AG10803 (cell line): ENCODE data around the gene AEBP1.

Experiments
- DNase-seq: peaks from one replicate; pipeline ENCODE4 v3.0.0; 2010; ENCODE audit warnings: low read depth
- H3K4me3 ChIP-seq: 2 replicates; pipeline ENCODE4 v1.5.1; 2011; ENCODE audit warnings: mild to moderate bottlenecking, low read length, control low read depth
- TF ChIP-seq, protein P1 (sequence below): conservative IDR thresholded peaks from 2 replicates; pipeline ENCODE4 v1.5.1; 2011; ENCODE audit warnings: mild to moderate bottlenecking, low read length, control low read depth, inconsistent platforms

The AEBP1 gene

DNA sequence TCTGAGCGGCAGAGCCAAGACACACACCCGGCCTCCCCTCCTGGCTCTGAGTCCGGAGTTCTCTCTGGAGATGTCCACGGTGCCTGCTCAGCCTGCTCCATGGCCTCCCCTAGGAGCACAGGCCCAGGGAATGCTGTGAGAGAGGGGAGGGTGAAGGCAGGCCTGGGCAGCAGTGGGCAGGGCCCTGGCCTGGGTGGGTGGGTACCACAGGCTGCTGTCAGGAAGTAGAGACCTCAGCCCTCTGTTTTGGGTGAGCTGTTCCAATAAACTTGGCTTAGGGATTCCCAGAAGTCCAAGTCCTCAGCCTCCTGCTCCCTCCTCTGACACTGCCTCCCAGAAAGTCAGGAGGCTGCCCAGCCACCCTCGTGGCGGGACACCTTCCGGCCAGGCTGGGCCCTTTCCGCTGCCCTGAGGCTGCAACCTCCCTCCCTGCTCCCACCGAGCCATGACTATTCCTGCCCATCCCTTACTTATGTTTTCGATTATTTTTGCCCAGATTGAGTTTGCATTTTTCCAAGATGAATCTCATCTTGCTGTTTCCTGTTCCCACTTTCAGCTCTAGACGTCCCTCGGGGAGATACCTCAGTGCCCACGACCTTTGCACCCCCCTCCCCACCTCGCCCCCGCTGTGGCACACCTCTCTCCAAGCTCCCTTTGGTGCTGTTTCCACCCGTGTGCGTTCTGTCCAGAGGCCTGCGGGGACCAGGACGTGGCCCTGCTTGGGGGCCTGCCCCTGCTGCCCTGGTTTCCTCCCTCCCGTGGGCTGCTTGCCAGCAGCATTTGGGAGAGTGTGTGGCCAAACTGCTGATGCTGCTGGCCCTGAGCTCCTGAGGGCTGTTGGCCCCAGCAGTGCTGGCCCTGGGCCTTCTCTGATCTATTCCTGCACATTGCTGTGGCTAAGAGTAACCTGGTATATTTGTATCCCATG lies 16.0 kb upstream of the AEBP1 start:
- peak overlapping the region; percentile 36 for H3K4me3 ChIP-seq
- peak; percentile 98 for DNase-seq
- TF ChIP-seq, protein P1, sequence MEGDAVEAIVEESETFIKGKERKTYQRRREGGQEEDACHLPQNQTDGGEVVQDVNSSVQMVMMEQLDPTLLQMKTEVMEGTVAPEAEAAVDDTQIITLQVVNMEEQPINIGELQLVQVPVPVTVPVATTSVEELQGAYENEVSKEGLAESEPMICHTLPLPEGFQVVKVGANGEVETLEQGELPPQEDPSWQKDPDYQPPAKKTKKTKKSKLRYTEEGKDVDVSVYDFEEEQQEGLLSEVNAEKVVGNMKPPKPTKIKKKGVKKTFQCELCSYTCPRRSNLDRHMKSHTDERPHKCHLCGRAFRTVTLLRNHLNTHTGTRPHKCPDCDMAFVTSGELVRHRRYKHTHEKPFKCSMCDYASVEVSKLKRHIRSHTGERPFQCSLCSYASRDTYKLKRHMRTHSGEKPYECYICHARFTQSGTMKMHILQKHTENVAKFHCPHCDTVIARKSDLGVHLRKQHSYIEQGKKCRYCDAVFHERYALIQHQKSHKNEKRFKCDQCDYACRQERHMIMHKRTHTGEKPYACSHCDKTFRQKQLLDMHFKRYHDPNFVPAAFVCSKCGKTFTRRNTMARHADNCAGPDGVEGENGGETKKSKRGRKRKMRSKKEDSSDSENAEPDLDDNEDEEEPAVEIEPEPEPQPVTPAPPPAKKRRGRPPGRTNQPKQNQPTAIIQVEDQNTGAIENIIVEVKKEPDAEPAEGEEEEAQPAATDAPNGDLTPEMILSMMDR: no peak

DNA sequence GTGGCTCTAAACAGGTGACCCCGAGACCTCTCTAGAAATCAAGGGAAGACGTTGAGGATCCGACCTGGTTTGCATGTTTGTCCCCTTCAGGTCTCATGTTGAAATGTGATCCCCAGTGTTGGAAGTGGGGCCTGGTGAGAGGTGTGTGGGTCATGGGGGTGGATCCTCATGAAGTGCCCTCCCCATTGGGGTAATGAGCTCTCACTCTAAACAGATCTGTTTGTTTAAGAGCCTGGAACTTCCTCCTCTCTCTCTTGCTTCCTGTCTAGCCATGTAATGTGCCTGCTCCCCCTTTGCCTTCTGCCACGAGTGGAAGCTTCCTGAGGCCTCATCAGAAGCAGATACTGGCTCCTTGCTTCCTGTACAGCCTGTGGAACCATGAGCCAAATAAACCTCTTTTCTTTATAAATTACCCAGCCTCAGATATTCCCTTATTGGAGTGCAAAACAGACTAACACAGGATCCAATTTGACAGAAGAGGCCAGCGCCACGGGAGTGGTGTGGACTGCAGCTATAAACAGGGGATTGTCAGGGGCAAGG lies 11.0 kb upstream of the AEBP1 start:
- TF ChIP-seq, protein P1: no peak
- no peak for DNase-seq
- H3K4me3 ChIP-seq: no peak overlapping the region

DNA sequence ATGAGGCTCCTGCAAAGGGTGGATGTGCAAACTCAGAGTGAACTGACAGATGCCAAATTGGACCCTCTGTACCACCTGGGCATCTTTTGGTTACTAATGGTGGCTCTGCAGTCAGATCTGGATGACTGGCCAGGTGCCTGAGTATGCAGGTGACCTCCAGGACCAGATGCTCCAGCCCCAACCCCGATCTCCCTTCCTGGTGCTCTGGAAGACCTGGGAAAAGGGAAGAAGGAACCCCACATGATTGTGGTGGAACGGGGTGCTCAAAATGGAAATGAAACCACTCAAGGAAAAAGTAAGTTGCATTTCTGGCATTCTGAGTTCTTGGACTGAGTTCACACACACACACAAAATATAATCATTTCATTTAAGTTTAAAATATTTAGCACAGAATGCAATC lies 9.8 kb upstream of the AEBP1 start:
- TF ChIP-seq, protein P1: no peak
- DNase-seq: no peak
- H3K4me3 ChIP-seq: no peak overlapping the region

DNA sequence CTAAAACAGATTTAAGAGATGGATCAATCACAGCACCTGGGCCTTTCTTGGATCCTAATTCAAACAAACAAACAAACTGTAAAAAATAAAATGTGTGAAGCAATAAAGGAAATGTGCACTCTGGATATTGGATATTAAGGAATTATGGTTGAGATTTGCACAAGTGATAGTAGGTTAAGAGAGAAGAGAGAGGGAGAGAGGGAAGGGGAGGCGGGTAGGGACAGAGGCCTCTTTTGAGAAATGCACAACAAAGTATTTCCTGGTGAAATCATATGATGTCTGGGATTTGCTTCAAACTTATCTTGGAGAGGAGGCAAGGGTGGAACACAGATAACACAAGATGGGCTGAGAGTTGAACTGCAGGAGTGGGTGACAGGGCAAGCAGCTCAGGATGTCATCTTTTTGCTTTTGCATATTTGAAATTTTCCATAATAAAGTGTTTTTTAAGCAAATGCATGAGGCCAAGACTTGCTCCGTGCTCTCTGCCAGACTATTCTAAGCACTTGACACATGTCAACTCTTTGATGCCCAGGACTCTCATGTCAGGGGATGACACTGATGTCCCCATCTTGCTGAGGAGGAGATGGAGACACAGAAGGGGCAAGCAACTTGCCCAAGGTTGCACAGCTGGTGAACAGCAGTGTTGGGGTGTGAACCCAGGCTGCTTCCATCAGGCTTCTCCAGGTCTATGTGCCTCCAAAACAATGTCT lies 9.1 kb upstream of the AEBP1 start:
- no peak for DNase-seq
- TF ChIP-seq, protein P1: no peak
- no peak overlapping the region for H3K4me3 ChIP-seq

DNA sequence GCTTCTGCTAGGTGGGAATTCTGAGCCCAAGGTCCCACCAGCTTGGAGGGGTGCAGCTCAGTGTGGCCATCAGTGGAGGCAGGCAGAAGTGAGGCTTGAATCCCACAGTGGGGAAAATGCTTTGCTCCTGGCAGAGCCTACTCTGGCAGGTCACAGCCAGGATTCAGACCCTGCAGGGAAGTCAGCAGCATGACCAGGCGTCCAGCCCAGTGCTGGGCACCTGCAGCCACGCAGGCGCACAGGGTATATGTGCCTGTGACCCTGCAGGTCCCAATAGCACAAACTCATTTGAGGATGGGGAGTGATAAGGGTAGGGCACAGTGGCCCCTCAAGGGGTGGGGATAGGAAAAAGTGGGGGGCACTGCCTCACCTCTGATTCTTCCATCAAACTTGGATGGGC lies 8.4 kb upstream of the AEBP1 start:
- TF ChIP-seq, protein P1: no peak
- no peak for DNase-seq

DNA sequence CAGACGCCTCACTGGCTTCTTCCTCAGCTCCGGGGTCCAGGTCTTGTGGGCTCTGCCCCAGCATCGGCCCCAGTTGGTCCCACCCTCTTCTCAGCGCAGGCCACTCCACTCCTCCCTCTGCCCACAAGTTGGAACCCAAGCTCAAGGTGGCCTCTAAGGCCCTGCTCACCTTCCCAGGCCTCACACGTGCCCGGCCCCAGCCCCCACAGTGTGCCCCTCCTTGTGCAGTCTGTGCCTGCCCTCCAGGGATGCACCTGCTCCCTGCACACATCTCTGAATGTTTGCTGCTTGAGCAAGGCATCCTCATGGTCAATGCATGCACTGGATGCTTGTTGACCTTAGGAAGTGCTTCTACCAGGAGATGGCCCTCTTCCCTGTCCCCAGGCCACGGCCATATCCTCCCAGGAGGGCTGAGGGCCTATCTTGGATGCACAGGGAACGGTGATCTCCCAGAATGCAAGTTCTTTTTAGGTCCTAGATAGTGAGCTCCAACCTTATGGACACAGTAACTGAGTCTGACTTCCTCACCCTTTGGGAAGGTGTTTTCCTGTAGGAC lies 7.7 kb upstream of the AEBP1 start:
- no peak overlapping the region for H3K4me3 ChIP-seq
- no peak for DNase-seq
- TF ChIP-seq, protein P1: no peak

More for the DNA sequence above, 8.4 kb upstream of the AEBP1 start:
- no peak overlapping the region for H3K4me3 ChIP-seq
